Mammary epithelial cell (primary cell): Measurements from ENCODE around the gene LTC4S.

Experiments used
- CTCF ChIP-seq, 2 donors: IDR thresholded peaks in 1 of 2; conservative IDR thresholded peaks in 1 of 2; 2 replicates each; pipeline ENCODE4 v1.5.1; 2011 to 2012; ENCODE audit warnings: inconsistent platforms in 2 of 2, low read length in 2 of 2, mild to moderate bottlenecking in 2 of 2, control low read depth in 1 of 2, low read depth in 1 of 2; ENCODE audit not compliant: insufficient read depth in 1 of 2; ENCODE audit errors: extremely low read depth in 1 of 2
- EZH2 ChIP-seq: IDR thresholded peaks from 2 replicates; pipeline ENCODE4 v1.6.1; 2012; ENCODE audit warnings: low read length, inconsistent platforms, borderline replicate concordance

GRCh38 chr5:179801304-179802206 is 7.8 kb downstream of the LTC4S start:
- TF ChIP-seq CTCF (conservative IDR thresholded peaks at IDR 0.05 in 1 of 2, IDR thresholded peaks at IDR 0.05 in 1 of 2; ENCODE audit: extremely low read depth in 1 of 2, insufficient read depth in 1 of 2, low read depth in 1 of 2, low read length in 2 of 2) (peak; percentile 41 to 63), EZH2 (no peak)
